ENCODE results near the gene LCLAT1. TPM values are rescaled to one million over a fixed set of nuclear protein-coding genes. Genes with fewer than 3 reads are reported as not detected.

The LCLAT1 gene
- polyA plus RNA-seq = 1 to 10 TPM in 2 of 3 donors, under 1 TPM in 1; 0.56 to 1.6 (median 1.2) TPM

GRCh38 chr2:30447149-30448045 lies at the start of gene LCLAT1:
LCLAT1 (plus strand) TSS chr2:30447246; CDS start chr2:30525591, 78,345 bp downstream.
- 2 to 5% (median 4%) methylated on average over 80 to 83 of the region's 83 CpGs for WGBS, 3 donors
- no peak within 1 kb of the TSS for H3K27ac ChIP-seq (ENCODE audit: low read depth, low read length)

GRCh38 chr2:30398084-30398873 lies 48.8 kb upstream of the LCLAT1 start:
- WGBS, 3 donors = 72 to 87% (median 75%) methylated on average over 4 of the region's 4 CpGs
- H3K27ac ChIP-seq (ENCODE audit: low read depth, low read length) = no peak overlapping the region

- H3K27ac ChIP-seq (ENCODE audit: low read depth, low read length) = no peak overlapping the region
- 80 to 90% (median 90%) methylated on average over 11 of the region's 11 CpGs for WGBS, 3 donors
Observed at GRCh38 chr2:30400151-30400954, 46.7 kb upstream of the LCLAT1 start.

GRCh38 chr2:30402441-30403182 lies 44.4 kb upstream of the LCLAT1 start:
- 77 to 80% (median 78%) methylated on average over 5 of the region's 5 CpGs for WGBS, 3 donors
- H3K27ac ChIP-seq (ENCODE audit: low read depth, low read length) = no peak overlapping the region

GRCh38 chr2:30403592-30404312 lies 43.3 kb upstream of the LCLAT1 start:
- H3K27ac ChIP-seq (ENCODE audit: low read depth, low read length) = no peak overlapping the region
- 72 to 85% (median 75%) methylated on average over 7 of the region's 7 CpGs for WGBS, 3 donors

GRCh38 chr2:30404319-30405259 lies 42.5 kb upstream of the LCLAT1 start:
- WGBS, 3 donors = 55 to 66% (median 56%) methylated on average over 12 of the region's 12 CpGs

GRCh38 chr2:30405260-30405605 lies 41.8 kb upstream of the LCLAT1 start:
- H3K27ac ChIP-seq (ENCODE audit: low read depth, low read length) = no peak overlapping the region
- WGBS, 3 donors = 38 to 100% (median 88%) methylated on average over 1 of the region's 1 CpG

More at GRCh38 chr2:30404319-30405259, 42.5 kb upstream of the LCLAT1 start:
- no peak overlapping the region for H3K27ac ChIP-seq (ENCODE audit: low read depth, low read length)

GRCh38 chr2:30406853-30407252 lies 40.2 kb upstream of the LCLAT1 start:
- no peak overlapping the region for H3K27ac ChIP-seq (ENCODE audit: low read depth, low read length)
- 90 to 98% (median 91%) methylated on average over 2 of the region's 2 CpGs for WGBS, 3 donors

GRCh38 chr2:30408961-30409387 lies 38.1 kb upstream of the LCLAT1 start:
- no peak overlapping the region for H3K27ac ChIP-seq (ENCODE audit: low read depth, low read length)

GRCh38 chr2:30410217-30410616 lies 36.8 kb upstream of the LCLAT1 start:
- no peak overlapping the region for H3K27ac ChIP-seq (ENCODE audit: low read depth, low read length)
- 72 to 79% (median 79%) methylated on average over 2 of the region's 2 CpGs for WGBS, 3 donors

GRCh38 chr2:30412047-30412683 lies 34.9 kb upstream of the LCLAT1 start:
- 42 to 54% (median 54%) methylated on average over 8 of the region's 8 CpGs for WGBS, 3 donors
- no peak overlapping the region for H3K27ac ChIP-seq (ENCODE audit: low read depth, low read length)

GRCh38 chr2:30412684-30413570 lies 34.1 kb upstream of the LCLAT1 start:
- 51 to 67% (median 62%) methylated on average over 7 of the region's 7 CpGs for WGBS, 3 donors
- H3K27ac ChIP-seq (ENCODE audit: low read depth, low read length) = no peak overlapping the region

GRCh38 chr2:30414961-30415360 lies 32.1 kb upstream of the LCLAT1 start:
- H3K27ac ChIP-seq (ENCODE audit: low read depth, low read length) = no peak overlapping the region
- 96 to 99% (median 99%) methylated on average over 2 of the region's 2 CpGs for WGBS, 3 donors

- H3K27ac ChIP-seq (ENCODE audit: low read depth, low read length) = no peak overlapping the region
- 42 to 58% (median 53%) methylated on average over 3 of the region's 3 CpGs for WGBS, 3 donors
Observed at GRCh38 chr2:30417253-30417652, 29.8 kb upstream of the LCLAT1 start.

GRCh38 chr2:30421026-30421603 lies 25.9 kb upstream of the LCLAT1 start:
- H3K27ac ChIP-seq (ENCODE audit: low read depth, low read length) = no peak overlapping the region
- WGBS, 3 donors = 74 to 80% (median 78%) methylated on average over 3 of the region's 3 CpGs

Data from adipose tissue (tissue), 3 donors.